Nephron (organoid): Measurements from ENCODE around the gene MEX3D.
A peak's percentile ranks its signal among the peaks of the same experiment; 100 is the strongest.

ENCODE experiments used
- H3K27ac Mint-ChIP-seq, 3 experiments: 2 replicates each; pipeline ENCODE4 v1.8.0; 2020; ENCODE audit warnings: mixed read lengths in 3 of 3, mild to moderate bottlenecking in 2 of 3, moderate library complexity in 1 of 3
- H3K27me3 Mint-ChIP-seq: 2 replicates; pipeline ENCODE4 v1.8.0; 2021; ENCODE audit warnings: low read depth, mild to moderate bottlenecking, moderate library complexity, mixed read lengths
- H3K36me3 Mint-ChIP-seq: 2 replicates; pipeline ENCODE4 v1.8.0; 2020; ENCODE audit warnings: low read depth, mixed read lengths
- H3K4me1 Mint-ChIP-seq: 2 replicates; pipeline ENCODE4 v1.8.0; 2020; ENCODE audit warnings: mixed read lengths
- H3K4me3 Mint-ChIP-seq, 3 experiments: 2 replicates each; pipeline ENCODE4 v1.8.0; 2020; ENCODE audit warnings: mild to moderate bottlenecking in 3 of 3, mixed read lengths in 3 of 3, moderate library complexity in 2 of 3
- H3K9me3 Mint-ChIP-seq: 2 replicates; pipeline ENCODE4 v1.8.0; 2020; ENCODE audit warnings: mixed read lengths
- CTCF ChIP-seq, 3 experiments: fragments of 200-600 bp; sonication (generic); IDR thresholded peaks; one replicate each; pipeline ENCODE4 v1.5.0; 2021; ENCODE audit warnings: antibody characterized with exemption in 3 of 3; ENCODE audit not compliant: unreplicated experiment in 3 of 3

Gene MEX3D

GRCh38 chr19:1574354-1575136, 6.4 kb upstream of the MEX3D start:
- no peak overlapping the region for H3K4me3 Mint-ChIP-seq
- no peak for TF ChIP-seq CTCF (IDR thresholded peaks at IDR 0.05; ENCODE audit: unreplicated experiment in 3 of 3)
- H3K4me1 Mint-ChIP-seq = no peaks in the 10 kb centered on the region
- H3K27ac Mint-ChIP-seq = no peak overlapping the region
- H3K36me3 Mint-ChIP-seq = peaks cover 7% of the 10 kb centered on the region
- peaks cover 4% of the 10 kb centered on the region for H3K27me3 Mint-ChIP-seq
- no peaks in the 10 kb centered on the region for H3K9me3 Mint-ChIP-seq

GRCh38 chr19:1572795-1573194, 4.7 kb upstream of the MEX3D start:
- no peak for TF ChIP-seq CTCF (IDR thresholded peaks at IDR 0.05; ENCODE audit: unreplicated experiment in 3 of 3)
- Mint-ChIP-seq H3K27ac (no peak overlapping the region), H3K27me3 (peaks cover 5% of the 10 kb centered on the region)

DNA sequence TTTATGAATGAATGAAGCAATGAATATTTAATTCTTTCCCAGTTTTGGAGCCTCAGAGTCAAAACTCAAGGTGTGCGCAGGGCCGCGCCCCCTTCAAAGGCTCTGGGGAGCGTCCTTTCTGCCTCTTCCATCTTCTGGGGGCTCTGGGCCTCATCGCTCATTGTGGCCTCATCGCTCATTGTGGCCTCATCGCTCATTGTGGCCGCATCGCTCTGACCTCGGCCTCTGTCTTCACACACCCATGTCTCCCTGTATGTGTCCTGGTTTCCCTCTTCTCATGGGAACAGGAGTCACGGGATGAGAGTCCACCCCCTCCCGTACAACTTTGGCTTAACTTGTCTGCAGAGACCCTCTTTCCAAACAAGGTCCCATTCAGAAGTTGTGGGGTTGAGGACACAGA, 3.2 kb upstream of the MEX3D start:
- Mint-ChIP-seq H3K27ac (peak overlapping the region in 2 of 3 experiments; percentile 46 to 57), H3K4me3 (peak overlapping the region; percentile 41 to 74 (median 49)), H3K27me3 (peaks cover 5% of the 10 kb centered on the region), H3K4me1 (no peaks in the 10 kb centered on the region), H3K9me3 (no peaks in the 10 kb centered on the region), H3K36me3 (peaks cover 4% of the 10 kb centered on the region)
- no peak for TF ChIP-seq CTCF (IDR thresholded peaks at IDR 0.05; ENCODE audit: unreplicated experiment in 3 of 3)

More at GRCh38 chr19:1572795-1573194, 4.7 kb upstream of the MEX3D start:
- Mint-ChIP-seq H3K9me3 (no peaks in the 10 kb centered on the region), H3K4me1 (no peaks in the 10 kb centered on the region), H3K36me3 (peaks cover 4% of the 10 kb centered on the region), H3K4me3 (no peak overlapping the region)

GRCh38 chr19:1570836-1571235, 2.7 kb upstream of the MEX3D start:
- H3K27me3 Mint-ChIP-seq = peaks cover 5% of the 10 kb centered on the region
- H3K27ac Mint-ChIP-seq = no peak overlapping the region
- no peaks in the 10 kb centered on the region for H3K9me3 Mint-ChIP-seq
- H3K36me3 Mint-ChIP-seq = peaks cover 3% of the 10 kb centered on the region
- H3K4me3 Mint-ChIP-seq = peak overlapping the region; percentile 81 to 86 (median 82)
- H3K4me1 Mint-ChIP-seq = no peaks in the 10 kb centered on the region
- no peak for TF ChIP-seq CTCF (IDR thresholded peaks at IDR 0.05; ENCODE audit: unreplicated experiment in 3 of 3)

DNA sequence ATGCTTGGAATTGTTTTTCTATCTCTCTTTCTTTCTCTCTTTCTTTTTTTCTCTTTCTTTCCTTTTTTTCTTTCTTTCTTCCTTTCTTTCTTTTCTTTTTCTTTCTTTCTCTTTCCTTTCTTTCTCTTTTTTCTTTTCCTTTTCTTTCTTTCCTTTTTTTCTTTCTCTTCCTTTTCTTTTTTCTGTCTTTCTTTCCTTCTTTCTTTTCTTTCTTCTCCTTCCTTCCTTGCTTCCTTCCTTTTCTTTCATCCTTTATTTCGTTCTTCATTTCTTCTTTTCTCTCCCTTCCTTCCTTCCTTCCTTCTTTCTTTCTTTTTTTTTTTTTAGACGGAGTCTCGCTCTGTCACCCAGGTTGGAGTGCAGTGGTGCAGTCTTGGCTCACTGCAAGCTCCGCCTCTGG, 1.9 kb upstream of the MEX3D start:
- peak overlapping the region in 2 of 3 experiments; percentile 65 to 74 for H3K27ac Mint-ChIP-seq

More for the DNA sequence above, 1.9 kb upstream of the MEX3D start:
- Mint-ChIP-seq H3K27me3 (peaks cover 5% of the 10 kb centered on the region), H3K9me3 (no peaks in the 10 kb centered on the region), H3K36me3 (peaks cover 3% of the 10 kb centered on the region), H3K4me3 (peak overlapping the region; percentile 81 to 86 (median 82)), H3K4me1 (no peaks in the 10 kb centered on the region)
- no peak for TF ChIP-seq CTCF (IDR thresholded peaks at IDR 0.05; ENCODE audit: unreplicated experiment in 3 of 3)
